Ascending aorta (tissue), 2 donors: ENCODE results near the gene C1orf167. TPM values are rescaled to one million over a fixed set of nuclear protein-coding genes. Genes with fewer than 3 reads are reported as not detected.
A peak's percentile ranks its signal among the peaks of the same experiment; 100 is the strongest.

ENCODE experiments used
- DNase-seq, 2 donors: peaks; one replicate each; pipeline ENCODE4 v3.0.0-alpha.2; 2019; ENCODE audit warnings: low spot score in 2 of 2
- H3K27ac ChIP-seq, 2 donors: fragments of 200-600 bp; sonication (generic); one replicate each; pipeline ENCODE4 v1.5.1; 2016 to 2017; ENCODE audit warnings: mild to moderate bottlenecking in 1 of 2
- H3K27me3 ChIP-seq: fragments of 200-600 bp; sonication (generic); one replicate; pipeline ENCODE4 v1.5.1; 2017
- H3K36me3 ChIP-seq, 2 donors: fragments of 200-600 bp; sonication (generic); one replicate each; pipeline ENCODE4 v1.5.1; 2016
- H3K4me1 ChIP-seq, 2 donors: fragments of 200-600 bp; sonication (generic); one replicate each; pipeline ENCODE4 v1.5.1; 2016 to 2017; ENCODE audit warnings: mild to moderate bottlenecking in 1 of 2
- H3K4me3 ChIP-seq, 2 donors: fragments of 200-600 bp; sonication (generic); one replicate each; pipeline ENCODE4 v1.5.1; 2016 to 2017; ENCODE audit warnings: mild to moderate bottlenecking in 1 of 2
- H3K9me3 ChIP-seq, 2 donors: fragments of 200-600 bp; sonication (generic); one replicate each; pipeline ENCODE4 v1.5.1; 2016
- CTCF ChIP-seq, 3 experiments: fragments of 200-600 bp in 2 of 3; fragments of 450-650 bp in 1 of 3; sonication (generic) in 2 of 3; IDR thresholded peaks; one replicate each; pipeline ENCODE4 v1.5.1; 2016 to 2019; ENCODE audit warnings: antibody characterized with exemption in 3 of 3, mild to moderate bottlenecking in 1 of 3, moderate library complexity in 1 of 3
- intact Hi-C: fragments of 100-400 bp; cut with DNase I; formaldehyde crosslinking; loops from one replicate; pipeline ENCODE4 v1.15.1; 2023
- total RNA-seq: library from RNA; depleted of rRNA; stranded (reverse); fragments of >200 nt; gene quantifications from one replicate; pipeline ENCODE4 v1.1.0, GENCODE V29; 2016

C1orf167 gene
- total RNA-seq, 1 donor from 2014 or later, result not detected

GRCh38 chr1:11797525-11798216 lies 35.7 kb downstream of the C1orf167 start:
- Histone ChIP-seq H3K36me3 (peaks cover 44 to 62% of the 10 kb centered on the region in 2 donors), H3K9me3 (no peaks in the 10 kb centered on the region), H3K27me3 (no peaks in the 10 kb centered on the region), H3K4me1 (peaks cover 8 to 25% of the 10 kb centered on the region in 2 donors), H3K4me3 (no peak overlapping the region), H3K27ac (peak overlapping the region; percentile 83 to 87)
- intact Hi-C loops, result no loop called here
- DNase-seq, result peak; percentile 61 to 88
- TF ChIP-seq CTCF (IDR thresholded peaks at IDR 0.05), result no peak

- H3K9me3 ChIP-seq, result no peaks in the 10 kb centered on the region
- DNase-seq, result no peak
- H3K4me3 ChIP-seq, result no peak overlapping the region
- H3K4me1 ChIP-seq, result peaks cover 11 to 30% of the 10 kb centered on the region in 2 donors
- H3K27me3 ChIP-seq, result no peaks in the 10 kb centered on the region
- no peak for TF ChIP-seq CTCF (IDR thresholded peaks at IDR 0.05)
- peaks cover 35 to 55% of the 10 kb centered on the region in 2 donors for H3K36me3 ChIP-seq
- H3K27ac ChIP-seq, result peak overlapping the region; percentile 83 to 87
- intact Hi-C loops, result no loop called here
Observed at GRCh38 chr1:11799099-11799498, 37.1 kb downstream of the C1orf167 start.

DNA sequence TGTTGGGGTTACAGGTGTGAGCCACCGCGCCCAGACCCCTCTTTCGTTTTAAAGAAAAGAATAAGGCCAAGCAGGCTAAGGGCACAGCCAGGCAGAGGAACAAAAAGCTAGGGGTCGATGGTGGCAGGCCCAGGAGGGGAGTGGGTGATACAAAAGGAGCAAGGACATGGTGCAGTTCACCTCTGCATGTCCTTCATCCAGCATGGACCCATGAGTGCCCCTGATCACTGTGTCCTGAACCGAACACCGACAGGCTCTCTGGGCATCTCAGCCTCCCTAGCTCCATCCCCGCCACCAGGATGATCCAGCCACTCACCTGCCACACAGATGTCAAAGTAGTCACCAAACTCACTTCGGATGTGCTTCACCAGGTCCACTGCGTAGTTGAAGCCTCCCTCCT lies 37.9 kb downstream of the C1orf167 start:
- H3K27ac ChIP-seq, result peak overlapping the region in 1 of 2 donors; percentile 83
- H3K36me3 ChIP-seq, result peaks cover 27 to 47% of the 10 kb centered on the region in 2 donors
- no peaks in the 10 kb centered on the region for H3K9me3 ChIP-seq
- no peaks in the 10 kb centered on the region for H3K27me3 ChIP-seq
- intact Hi-C loops, result no loop called here
- TF ChIP-seq CTCF (IDR thresholded peaks at IDR 0.05), result no peak
- DNase-seq, result no peak
- peaks cover 19 to 36% of the 10 kb centered on the region in 2 donors for H3K4me1 ChIP-seq
- no peak overlapping the region for H3K4me3 ChIP-seq

- H3K9me3 ChIP-seq, result no peaks in the 10 kb centered on the region
- H3K27ac ChIP-seq, result no peak overlapping the region
- H3K36me3 ChIP-seq, result peaks cover 26 to 42% of the 10 kb centered on the region in 2 donors
- DNase-seq, result no peak
- intact Hi-C loops, result no loop called here
- TF ChIP-seq CTCF (IDR thresholded peaks at IDR 0.05), result no peak
- no peak overlapping the region for H3K4me3 ChIP-seq
- H3K27me3 ChIP-seq, result no peaks in the 10 kb centered on the region
- H3K4me1 ChIP-seq, result peaks cover 19 to 36% of the 10 kb centered on the region in 2 donors
Observed at GRCh38 chr1:11800391-11800755, 38.4 kb downstream of the C1orf167 start.

DNA sequence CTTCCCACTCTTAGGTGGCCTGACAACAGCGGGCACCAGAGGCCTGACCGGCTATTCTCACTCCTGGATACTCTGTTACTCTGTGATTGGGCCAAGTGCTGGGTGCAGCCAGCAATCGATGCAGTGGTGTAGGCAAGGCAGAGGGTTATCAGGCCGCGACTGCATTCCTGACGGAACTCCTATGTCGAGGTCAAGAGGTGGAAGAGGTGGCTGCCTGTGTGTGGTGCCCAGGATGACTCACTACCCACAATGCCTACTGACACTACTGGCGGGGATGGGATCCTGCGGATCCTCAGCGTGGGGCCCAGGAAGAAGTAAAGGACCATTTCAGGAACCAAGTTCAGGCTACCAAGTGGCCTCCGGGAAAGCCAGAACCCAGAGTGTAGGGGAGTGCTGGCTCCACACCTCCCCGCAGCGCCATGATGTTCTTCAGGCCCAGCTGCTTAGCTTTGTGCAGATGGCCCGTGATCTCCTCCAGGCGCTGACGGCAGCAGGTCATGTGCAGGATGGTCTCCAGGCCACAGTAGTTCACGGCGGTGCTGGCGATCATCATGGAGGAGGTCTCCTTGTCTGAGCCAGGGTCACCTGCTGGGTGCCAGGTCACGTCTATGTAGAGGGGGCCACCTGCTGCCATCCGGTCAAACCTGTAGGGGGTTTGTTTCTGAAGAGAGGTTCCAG lies 38.9 kb downstream of the C1orf167 start:
- H3K36me3 ChIP-seq, result peaks cover 23 to 37% of the 10 kb centered on the region in 2 donors
- H3K27me3 ChIP-seq, result no peaks in the 10 kb centered on the region
- H3K4me1 ChIP-seq, result peaks cover 19 to 36% of the 10 kb centered on the region in 2 donors
- peak overlapping the region in 1 of 2 donors; percentile 29 for H3K27ac ChIP-seq
- no peak overlapping the region for H3K4me3 ChIP-seq
- no peak for DNase-seq
- intact Hi-C loops, result no loop called here
- no peak for TF ChIP-seq CTCF (IDR thresholded peaks at IDR 0.05)
- no peaks in the 10 kb centered on the region for H3K9me3 ChIP-seq
